Omental fat pad (tissue), 4 donors: ENCODE results near the gene SYDE2. TPM values are rescaled to one million over a fixed set of nuclear protein-coding genes. Genes with fewer than 3 reads are reported as not detected.

Source experiments
- ATAC-seq: fragments of 150-250 bp; one replicate; pipeline ENCODE4 v1.9.1; 2016; ENCODE audit warnings: mild to moderate bottlenecking, moderate library complexity; ENCODE audit not compliant: low FRiP score
- DNase-seq: peaks from one replicate; pipeline ENCODE4 v3.0.0-alpha.2; 2019; ENCODE audit warnings: low spot score
- total RNA-seq, 4 donors: library from RNA; depleted of rRNA; stranded (reverse); fragments of >200 nt; gene quantifications; one replicate each; pipeline ENCODE4 v1.1.0, GENCODE V29; 2016
- TF ChIP-seq, protein P1 (sequence below), 3 donors: fragments of 450-650 bp; IDR thresholded peaks; one replicate each; pipeline ENCODE4 v1.5.1; 2016 to 2017; ENCODE audit warnings: antibody characterized with exemption in 3 of 3, mild to moderate bottlenecking in 3 of 3, moderate library complexity in 2 of 3

Gene SYDE2
- total RNA-seq, 4 donors from 2014 or later, result 5.2 to 9.4 (median 8.3) TPM

DNA sequence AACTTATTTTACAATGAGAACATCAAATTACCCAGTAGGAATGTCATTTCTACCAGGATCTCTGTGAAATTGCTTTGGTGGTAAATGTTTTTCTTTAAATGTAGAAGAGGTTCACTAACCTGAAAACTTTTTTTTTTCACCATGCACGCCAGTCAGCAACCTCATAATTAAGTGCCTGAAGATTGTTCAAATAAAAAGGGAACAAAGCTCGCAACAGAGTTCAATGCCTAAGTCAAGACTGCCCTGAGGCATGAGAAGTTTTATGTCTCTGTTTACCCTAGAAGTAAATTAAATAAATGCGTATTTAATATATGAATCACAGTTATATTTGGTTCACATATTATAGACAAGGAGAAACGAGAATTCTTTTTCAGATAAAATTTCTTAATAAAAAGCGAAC, 13.8 kb upstream of the SYDE2 start:
- TF ChIP-seq, protein P1, sequence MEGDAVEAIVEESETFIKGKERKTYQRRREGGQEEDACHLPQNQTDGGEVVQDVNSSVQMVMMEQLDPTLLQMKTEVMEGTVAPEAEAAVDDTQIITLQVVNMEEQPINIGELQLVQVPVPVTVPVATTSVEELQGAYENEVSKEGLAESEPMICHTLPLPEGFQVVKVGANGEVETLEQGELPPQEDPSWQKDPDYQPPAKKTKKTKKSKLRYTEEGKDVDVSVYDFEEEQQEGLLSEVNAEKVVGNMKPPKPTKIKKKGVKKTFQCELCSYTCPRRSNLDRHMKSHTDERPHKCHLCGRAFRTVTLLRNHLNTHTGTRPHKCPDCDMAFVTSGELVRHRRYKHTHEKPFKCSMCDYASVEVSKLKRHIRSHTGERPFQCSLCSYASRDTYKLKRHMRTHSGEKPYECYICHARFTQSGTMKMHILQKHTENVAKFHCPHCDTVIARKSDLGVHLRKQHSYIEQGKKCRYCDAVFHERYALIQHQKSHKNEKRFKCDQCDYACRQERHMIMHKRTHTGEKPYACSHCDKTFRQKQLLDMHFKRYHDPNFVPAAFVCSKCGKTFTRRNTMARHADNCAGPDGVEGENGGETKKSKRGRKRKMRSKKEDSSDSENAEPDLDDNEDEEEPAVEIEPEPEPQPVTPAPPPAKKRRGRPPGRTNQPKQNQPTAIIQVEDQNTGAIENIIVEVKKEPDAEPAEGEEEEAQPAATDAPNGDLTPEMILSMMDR (IDR thresholded peaks at IDR 0.05), result no peak
- no peak for DNase-seq
- no peak for ATAC-seq

DNA sequence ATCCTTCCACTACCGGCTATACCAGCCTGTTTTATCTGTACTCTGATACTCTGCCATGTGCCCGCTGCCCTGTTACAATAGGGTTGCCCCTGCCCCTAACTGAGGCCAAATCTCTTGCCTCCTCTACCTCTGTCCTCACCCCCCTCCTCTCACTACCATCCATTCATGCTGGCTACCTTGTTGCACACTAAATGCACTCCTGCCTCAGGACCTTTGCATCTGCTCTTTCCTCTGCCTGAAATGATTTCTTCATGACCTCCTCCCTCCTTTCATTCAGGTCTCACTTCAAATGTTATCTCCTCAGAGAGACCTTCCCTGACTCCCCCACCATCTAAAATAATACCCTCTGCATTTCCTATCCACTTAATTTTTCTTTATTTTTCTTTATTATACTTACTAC, 7.7 kb upstream of the SYDE2 start:
- DNase-seq, result no peak
- TF ChIP-seq, protein P1 (IDR thresholded peaks at IDR 0.05), result no peak
- no peak for ATAC-seq

DNA sequence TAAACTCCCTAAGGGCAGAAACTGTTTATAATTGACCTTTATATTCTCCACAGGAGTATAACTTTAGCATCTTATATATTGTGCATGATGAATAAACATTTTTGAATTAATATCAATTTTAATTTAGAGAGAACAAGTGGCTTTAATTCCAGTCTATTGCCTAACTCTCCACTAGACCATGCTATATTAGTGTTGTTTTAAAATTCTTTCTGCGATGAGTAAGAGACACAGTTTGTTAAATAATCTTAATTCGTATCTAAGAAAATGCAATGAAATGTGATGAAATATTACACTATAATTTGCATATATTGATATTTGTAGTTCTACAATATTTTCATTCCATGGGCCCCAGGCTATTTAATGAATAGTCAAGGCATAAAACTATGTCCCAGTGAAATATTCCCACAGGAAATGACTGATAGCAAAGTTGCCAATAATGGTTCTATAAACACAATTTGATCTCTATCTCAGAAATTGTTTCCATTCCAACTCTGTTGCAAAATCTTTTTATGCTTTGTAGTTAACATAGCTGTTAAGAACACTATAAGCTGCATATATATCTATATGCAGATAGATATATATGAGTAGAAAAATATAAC, 2.9 kb upstream of the SYDE2 start:
- TF ChIP-seq, protein P1 (IDR thresholded peaks at IDR 0.05), result no peak
- no peak for DNase-seq
- ATAC-seq, result no peak

DNA sequence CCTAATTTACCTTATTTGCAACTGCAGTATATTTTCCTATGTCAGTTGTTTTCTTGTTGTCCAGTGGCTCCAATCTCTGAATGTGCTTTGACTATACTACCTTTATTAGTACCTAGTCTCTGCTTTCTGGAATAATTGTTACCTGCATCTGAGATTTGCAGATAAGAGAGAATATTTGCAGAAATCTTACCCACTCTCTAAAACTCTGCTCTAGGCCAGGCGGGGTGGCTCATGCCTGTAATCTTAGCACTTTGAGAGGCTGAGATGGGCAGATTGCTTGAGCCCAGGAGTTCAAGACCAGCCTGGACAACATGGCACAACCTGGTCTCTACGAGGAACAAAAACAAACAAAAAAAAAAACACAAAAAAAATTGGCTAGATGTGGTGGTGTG, 2.0 kb upstream of the SYDE2 start:
- DNase-seq (no peak), ATAC-seq (no peak)
- TF ChIP-seq, protein P1 (IDR thresholded peaks at IDR 0.05), result no peak

DNA sequence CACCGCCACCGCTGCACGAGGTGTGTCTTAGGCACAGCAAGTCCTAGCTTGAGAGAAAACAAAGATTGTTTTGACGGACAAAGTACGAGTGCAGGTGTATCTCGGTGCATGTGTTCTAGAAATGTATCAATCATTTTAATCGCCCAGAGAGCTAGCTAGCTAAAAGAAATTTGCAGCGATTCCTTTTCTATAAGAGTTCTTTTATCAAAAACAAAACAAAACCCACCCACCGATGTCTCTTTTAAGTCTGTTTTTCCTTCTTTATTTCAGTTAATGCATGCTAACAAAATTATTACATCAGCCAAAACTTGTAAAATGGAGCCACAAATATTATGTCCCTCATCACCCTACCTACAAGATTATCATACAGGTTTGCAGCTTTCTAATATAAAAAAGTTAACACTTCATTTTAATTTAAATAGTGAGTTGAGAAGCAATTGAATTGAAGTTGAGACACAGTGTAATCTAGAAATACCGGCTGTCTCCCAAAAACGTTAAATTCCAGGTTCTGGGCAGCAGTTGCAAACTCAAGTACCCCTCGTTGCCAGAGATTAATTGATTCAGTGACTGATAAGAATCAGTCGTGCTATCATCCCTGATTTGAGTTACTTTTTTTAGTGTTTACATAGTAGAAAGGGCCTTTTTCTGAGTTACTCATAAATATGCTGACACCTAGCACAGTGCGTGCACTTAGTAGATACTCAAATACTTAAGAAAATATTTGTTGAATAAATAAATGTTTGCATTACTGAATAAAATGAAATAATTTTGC, 1.5 kb upstream of the SYDE2 start:
- TF ChIP-seq, protein P1 (IDR thresholded peaks at IDR 0.05), result no peak
- no peak for ATAC-seq
- DNase-seq, result no peak

DNA sequence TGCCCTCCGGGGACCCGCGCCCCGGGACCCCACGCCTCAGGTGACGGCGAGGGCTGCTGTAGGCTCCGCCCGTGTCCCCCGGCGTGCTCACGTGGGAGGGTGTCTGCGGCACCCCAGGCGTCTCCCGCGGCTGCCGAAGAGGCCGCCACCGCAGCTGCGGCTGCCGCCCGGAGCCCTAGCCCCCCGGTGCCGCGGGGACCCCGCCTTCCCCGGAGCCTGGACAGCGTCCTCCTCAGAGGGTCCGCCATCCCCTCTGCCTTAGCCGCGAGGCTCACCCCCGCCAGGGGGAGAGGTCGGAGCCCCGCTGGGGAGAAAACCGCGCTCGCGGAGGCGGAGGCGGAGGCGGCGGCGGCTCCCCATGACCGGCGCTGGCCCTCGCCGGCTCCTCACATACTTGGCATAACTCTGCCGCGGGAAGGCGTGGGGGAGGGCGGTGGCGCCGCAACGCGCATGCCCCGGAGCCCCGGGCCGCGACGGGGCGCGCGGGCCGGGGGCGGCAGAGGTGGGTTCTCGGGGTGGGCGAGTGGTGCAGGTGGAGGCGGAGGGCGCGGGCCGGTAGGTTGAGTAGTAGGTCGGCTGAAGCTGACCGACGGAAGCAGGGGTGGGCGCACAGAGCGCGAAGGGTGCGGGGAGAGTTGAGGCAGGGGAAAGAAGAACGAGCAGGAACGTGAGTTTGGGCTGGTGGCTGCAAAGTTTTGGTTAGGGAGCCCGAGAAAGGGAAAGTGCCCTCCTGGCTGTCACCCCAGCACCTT, 700 bp upstream of the SYDE2 start:
- ATAC-seq (peak; percentile 81), DNase-seq (peak; percentile 40)
- TF ChIP-seq, protein P1 (IDR thresholded peaks at IDR 0.05), result no peak
